22Rv1 (cell line): ENCODE measurements around the gene ZNF786.

ENCODE experiments used
- ZFX ChIP-seq: fragments of 450-650 bp; IDR thresholded peaks from 2 replicates; pipeline ENCODE4 v1.6.1; 2017; ENCODE audit warnings: antibody characterized with exemption, borderline replicate concordance
- TF ChIP-seq, protein P1 (sequence below): fragments of 450-650 bp; IDR thresholded peaks from 2 replicates; pipeline ENCODE4 v1.5.1; 2017; ENCODE audit warnings: mild to moderate bottlenecking

DNA sequence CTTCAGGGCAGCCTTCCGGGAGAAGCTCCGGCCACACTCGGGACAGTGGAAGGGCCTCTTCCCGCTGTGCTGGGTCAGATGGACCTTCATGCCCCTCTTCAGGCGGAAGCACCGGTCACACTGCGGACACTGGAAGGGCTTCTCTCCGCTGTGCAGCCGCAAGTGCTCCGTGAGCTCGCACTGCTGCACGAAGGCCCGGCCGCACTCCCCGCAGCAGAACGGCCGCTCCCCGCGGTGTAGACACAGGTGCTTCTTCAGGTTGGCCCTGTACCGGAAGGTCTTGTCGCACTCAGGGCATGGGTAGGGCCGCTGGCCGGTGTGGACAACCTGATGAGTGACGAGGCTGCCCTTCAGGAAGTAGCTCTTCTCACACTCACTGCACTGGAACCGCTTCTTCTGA lies 14.2 kb upstream of the ZNF786 start:
- TF ChIP-seq, protein P1, sequence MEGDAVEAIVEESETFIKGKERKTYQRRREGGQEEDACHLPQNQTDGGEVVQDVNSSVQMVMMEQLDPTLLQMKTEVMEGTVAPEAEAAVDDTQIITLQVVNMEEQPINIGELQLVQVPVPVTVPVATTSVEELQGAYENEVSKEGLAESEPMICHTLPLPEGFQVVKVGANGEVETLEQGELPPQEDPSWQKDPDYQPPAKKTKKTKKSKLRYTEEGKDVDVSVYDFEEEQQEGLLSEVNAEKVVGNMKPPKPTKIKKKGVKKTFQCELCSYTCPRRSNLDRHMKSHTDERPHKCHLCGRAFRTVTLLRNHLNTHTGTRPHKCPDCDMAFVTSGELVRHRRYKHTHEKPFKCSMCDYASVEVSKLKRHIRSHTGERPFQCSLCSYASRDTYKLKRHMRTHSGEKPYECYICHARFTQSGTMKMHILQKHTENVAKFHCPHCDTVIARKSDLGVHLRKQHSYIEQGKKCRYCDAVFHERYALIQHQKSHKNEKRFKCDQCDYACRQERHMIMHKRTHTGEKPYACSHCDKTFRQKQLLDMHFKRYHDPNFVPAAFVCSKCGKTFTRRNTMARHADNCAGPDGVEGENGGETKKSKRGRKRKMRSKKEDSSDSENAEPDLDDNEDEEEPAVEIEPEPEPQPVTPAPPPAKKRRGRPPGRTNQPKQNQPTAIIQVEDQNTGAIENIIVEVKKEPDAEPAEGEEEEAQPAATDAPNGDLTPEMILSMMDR = no peak
- no peak for TF ChIP-seq ZFX
